UCSD-AML1 (cell line): ENCODE data around the gene SLC7A6.

Experiments
- DNase-seq: peaks from one replicate; lab custom pipeline; 2025; ENCODE audit not compliant: unreplicated experiment; lab: John Stamatoyannopoulos, UW

Gene SLC7A6

DNA sequence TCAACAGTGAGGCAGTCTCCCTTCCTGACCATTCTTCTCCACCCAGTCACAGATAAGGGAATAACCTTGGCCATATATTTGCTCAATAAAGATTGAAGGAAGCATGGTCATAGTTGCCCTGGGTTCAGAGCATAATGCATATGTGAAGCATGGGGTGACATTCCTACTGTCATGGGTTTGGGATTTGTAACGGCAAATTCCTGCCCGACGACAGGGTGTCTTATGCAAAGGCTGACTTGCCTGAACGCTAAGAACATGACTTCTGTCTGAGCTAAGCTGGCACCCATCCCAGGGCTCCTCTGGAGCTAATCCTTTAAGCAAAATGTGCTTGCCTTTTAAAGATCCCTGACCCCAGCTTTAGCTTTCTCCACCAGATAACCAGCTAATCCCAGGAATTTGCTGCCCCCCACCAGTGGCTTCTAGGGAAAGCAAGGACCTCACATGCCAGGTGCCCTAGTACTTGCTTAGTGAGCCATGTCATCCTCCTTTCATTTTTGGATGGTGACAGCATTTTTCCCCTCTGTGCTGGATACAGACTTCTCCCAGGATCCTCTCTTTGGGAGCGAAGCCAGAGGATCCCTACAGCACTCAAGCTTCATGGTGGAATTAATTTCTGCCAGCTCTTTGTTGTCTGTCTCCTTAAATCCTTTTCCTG, 34.7 kb downstream of the SLC7A6 start:
- DNase-seq: no peak

DNA sequence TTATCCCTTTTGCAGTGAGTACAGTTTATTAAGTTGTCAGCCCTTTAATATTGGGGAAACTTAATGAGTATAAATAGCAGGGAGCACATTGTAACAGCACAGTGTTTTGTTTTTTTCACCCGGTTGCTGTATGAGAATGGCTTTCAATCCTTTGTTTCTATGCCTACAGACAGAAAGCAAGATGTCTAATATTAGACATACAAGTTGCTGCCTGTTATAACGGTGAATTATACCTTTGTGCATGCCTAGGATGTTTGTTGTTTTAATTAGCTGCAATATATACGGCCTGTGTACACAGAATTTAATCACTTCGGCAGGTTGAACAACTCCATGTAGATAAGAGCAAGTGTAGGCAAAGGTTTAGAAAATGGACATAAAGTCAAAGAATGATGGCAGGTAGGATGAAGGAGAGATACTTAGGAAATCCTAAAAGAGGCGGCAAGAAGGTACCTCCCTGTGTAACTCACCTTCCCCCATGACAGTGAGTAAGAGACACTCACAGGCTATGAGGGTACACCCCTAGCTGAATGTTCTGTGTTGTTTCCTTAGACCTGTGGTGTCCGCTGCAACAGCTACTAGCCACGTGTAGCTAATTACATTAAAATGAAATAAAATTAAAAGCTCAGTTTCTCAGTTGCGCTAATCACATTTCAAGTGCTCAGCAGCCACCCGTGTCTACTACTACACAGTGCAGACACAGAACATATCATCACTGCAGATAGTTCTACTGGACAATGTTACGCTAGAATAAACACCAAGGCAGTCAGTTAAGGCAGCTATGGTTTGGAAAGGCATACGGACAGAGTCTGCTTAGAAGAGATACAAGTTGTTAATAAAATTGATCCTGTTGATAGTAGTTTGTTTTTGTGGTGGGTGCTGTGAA, 35.5 kb downstream of the SLC7A6 start:
- no peak for DNase-seq

DNA sequence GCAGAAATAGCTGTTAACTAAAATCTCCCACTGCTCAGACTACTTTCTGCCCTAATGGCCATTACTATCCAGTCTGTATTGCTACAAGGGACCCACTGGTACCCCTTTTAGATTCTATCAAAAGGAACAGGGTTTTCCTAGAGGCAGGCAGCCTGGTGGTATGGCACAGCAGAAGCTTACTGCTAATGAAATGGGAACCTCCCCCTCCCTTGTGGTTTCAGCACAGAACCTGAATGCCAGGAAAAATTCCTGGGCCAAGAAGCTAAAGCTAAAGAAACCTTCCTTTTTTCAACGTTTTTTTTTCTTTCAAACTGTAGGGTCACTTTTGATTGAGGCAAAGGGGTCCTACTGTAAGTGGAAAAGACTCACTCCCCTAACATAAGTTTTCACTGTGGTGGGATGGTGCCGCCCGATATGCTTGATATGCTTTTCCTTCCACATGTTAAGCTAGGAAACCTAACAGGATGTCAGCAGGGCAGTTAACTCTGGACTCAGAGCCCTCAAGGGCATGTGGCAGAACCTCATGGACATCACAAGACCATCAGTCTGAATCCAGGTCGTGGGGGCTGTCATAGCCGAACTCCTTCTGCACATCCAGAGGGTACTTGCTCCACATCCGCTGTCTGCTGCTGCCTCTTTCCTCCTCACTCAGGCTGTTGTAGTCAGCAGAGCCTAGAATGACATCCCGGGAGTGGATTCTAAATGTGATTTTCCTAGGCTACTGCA, 36.6 kb downstream of the SLC7A6 start:
- no peak for DNase-seq

DNA sequence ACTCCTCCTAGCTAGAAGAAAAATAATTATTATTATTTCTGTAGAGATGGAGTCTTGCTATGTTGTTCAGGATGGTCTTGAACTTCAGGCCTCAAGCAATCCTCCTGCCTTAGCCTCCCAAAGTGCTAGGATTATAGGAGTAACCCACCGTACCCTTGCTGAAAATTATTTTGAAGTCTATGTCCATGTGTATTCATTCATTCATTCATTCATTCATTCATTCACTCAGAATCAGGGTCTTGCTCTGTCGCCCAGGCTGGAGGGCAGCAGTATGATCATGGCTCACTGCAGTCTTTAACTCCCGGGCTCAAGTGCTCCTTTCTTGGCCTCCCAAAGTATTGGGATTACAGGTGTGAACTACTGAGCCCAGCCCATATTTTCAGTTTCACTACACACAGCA, 42.3 kb downstream of the SLC7A6 start:
- no peak for DNase-seq

DNA sequence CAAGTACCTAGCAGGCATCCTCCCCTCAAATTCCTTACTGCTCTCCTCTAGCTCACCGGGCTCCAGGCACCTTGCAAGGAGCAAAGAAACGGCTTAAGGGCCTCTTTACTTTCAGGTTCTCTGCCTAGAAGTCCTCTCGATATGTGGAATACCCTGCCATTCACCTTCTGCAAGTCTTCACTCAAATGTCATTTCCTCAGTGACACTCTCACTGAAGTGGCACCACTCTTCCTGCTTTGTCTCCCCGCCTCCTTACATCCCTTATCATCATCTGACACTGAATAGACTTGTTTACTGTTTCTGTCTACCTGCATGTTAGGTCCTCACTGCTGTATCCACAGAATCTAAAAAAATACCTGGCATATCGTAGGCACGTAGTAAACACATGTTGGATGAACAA, 45.5 kb downstream of the SLC7A6 start:
- no peak for DNase-seq

DNA sequence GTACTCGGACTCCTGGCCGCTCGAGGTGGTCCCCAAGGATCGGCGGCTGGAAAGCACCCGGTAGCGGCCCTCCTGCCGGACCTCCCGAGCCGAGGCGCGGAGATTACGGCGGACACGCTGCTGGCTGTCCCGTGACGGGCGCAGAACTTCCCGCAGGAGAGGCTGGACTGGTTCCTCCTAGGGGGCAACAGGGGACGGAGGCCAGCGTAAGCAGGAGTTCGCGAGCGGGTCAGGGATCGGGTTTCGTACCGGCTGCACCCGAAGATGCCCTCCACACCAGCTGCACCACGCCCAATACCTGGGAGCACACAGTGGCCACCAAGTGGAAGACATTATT, 46.1 kb downstream of the SLC7A6 start:
- DNase-seq: no peak

DNA sequence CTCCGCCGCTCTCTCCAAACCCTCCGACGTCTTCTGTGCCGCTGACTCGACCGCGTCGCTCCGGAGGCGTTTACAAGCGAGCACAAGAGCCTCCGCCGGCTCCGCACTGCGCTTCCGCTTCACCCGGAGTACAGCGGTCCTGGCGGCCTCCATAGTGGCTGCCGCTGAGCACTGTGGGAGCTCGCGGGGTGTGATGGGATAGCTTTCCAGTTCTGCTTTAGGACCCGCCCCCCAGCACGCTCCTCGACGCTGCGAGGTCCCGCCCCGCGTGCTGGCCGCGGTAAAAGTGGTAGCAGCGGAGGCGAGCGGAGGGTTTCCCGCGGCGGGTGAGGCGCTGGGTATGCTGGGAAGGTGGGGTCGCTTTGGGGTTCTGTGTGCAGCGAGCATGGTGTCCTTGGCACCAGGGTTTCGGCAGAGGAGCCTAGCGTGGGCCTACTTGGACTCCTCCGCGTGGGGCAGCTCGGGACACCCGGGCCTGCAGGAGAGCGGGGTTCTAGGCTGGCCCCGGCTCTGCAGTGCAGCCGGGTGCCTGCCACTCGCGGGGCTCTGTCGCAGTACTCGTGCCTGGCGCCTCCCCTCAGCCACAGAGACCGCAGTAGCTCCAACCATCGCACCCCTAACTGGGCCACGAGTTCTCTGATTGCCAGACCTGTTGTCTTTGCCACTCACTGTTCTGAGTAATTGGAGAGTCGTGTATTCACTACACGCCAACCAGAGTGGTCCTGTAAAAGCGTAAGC, 46.6 kb downstream of the SLC7A6 start, which contains the start of the genes PRMT7 and SLC7A6OS:
TSS of gene PRMT7 (plus strand) at position 246 of the 738 bp plus-strand sequence. CDS start 4,961 bp downstream, outside the sequence.
TSS of gene SLC7A6OS (minus strand) at position 173 of the 738 bp plus-strand sequence. CDS start at position 153, 20 bp downstream.
- peak; percentile 92 for DNase-seq

DNA sequence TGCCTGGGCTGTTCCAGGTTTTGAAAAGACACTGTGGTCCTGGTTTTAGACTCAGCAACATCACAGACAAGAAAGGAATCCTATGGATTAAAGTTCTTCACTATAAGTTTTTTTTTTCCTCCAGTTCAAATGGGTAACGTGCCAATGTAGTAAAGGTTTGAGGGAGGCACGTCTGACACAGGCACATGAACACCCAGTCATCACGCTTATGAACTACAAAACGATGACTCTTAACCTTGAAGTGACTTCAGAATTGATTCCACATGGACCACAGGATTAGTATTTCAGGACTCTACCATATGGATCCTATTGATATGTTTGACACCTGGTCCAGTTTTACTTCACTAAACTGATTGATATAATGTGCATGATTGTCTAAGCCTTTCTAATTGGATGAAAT, 48.8 kb downstream of the SLC7A6 start:
- no peak for DNase-seq

DNA sequence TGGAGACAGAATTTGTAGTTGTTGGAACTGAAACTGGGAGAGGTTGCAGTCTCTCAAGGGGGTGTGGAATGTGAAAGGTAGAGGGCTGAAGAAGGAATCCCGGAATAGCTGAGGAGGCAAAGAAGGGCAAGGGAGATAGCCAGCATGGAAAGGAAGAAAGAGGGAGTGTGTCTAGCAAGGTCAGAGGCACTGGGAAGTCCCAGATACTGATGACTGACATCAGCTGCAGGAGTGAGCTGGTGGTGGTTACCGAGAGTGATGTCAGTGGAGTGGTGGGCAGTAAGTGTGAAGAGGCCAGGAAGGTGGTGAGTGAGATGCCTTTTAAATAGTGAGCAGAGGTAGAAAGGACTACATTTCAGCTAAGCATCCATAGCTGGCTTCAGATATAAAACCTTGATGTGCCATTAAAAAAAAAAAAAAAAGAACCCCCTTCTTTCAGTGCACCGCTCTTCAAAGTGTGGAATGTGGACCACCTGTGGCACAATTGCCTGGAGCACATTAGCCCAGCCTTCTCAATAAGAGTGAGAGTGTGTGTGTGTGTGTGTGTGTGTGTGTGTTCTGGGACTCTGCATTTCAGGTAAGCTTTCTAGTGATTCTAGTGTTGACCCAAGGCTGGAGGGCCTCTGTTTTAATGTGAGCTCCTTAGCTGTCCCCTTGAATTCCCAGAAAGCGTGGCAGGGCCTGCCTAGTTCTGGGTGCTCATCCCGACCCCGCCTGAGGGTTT, 55.0 kb downstream of the SLC7A6 start:
- DNase-seq: no peak

DNA sequence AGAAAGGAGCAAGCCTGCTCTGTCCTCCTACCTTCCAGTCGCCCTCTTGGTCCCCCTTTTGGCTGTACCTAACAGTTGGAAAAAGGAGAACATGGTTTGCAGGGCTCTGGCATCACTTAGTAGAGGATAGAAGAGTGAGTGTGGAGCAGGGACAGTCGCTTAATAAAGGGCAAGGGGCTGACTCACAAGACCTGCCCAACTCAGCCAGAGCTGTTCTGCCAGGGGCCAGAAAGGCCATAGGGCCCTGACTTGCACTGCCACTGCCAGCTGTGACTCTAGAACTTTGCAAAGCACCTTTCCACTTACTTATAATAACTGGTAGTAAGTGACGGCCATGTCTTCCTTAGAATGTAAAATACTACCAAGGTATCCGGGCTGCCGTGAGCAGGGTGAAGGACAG, 60.0 kb downstream of the SLC7A6 start:
- DNase-seq: no peak

DNA sequence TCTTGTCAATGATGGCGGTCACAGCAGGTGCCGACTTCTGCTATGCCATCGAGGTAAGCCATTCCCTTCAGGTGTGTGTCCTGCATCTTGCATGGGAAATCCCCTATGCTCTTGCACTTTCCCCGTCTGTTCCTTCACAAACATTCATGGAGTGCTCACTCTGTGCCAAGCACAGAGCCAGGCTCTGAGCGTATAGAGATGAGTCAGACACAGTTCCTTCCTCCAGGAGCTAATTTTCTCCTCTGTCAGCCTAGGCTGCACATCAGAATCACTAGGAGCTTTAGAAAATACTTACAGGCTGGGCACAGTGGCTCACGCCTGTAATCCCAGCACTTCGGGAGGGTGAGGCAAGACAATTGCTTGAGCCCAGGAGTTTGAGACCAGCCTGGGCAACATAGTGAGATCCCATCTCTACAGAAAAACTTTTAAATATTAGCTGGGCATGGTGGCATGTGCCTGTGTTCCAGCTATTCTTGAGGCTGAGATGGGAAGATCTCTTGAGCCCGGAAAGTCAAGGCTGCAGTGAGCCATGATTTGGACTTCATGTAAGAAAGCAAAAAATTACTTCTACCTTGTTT, 60.5 kb downstream of the SLC7A6 start:
- DNase-seq: no peak

DNA sequence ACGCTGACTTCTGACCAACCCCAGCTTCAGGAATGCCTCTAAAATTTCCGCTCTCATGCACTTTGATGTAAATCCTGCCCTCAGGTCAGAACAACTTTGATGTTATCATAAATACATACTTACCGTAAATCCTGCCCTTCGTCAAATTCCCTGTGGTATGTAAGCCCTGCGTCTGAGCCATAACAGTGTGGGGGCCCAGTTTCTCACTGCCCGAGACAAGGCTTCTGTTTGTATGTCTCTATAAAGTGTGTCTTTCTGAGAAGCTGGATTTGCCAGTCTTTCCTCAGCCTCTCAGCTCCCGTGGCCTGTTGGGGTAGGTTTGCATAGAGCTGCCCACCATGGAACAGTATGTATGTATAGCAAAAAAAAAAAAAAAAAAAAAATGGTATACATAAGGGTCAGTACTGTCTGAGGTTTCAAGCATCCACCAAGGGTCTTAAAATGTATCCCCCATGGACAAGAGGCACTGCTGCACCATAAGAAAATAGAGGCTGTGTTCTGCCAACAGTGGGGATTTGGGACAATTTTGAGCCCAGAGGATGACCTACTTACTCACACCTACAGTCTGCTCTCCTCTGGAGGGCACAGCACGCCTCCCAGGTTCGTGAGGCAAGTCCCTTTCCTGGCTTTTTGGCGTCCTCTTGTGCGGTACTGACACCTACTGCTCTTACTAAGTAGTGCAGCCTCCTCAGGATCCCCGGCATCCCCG, 64.0 kb downstream of the SLC7A6 start:
- DNase-seq: peak; percentile 65

DNA sequence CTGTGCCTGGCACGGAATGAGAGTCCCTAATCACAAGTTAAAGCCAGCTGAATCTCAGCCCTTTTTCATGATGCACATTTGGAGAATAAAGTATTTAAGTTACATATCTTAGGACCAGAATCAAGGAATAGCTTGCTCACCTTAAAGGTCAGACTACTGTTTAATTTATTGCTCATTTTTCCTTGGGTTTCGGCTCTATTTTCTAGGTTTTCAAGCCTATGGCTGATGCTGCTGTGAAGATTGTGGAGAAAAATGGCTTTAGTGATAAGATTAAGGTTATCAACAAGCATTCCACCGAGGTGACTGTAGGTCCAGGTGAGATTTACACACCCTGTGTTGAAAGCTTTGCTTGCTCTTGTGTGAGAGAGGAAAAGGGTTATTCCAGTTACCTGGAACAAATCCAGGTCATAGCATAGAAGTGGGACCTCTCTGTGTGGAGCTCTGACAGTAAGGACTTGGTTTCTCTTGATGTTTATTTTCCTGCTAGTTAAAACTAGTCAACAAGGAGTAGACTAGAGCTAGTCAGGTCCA, 64.6 kb downstream of the SLC7A6 start:
- DNase-seq: no peak

DNA sequence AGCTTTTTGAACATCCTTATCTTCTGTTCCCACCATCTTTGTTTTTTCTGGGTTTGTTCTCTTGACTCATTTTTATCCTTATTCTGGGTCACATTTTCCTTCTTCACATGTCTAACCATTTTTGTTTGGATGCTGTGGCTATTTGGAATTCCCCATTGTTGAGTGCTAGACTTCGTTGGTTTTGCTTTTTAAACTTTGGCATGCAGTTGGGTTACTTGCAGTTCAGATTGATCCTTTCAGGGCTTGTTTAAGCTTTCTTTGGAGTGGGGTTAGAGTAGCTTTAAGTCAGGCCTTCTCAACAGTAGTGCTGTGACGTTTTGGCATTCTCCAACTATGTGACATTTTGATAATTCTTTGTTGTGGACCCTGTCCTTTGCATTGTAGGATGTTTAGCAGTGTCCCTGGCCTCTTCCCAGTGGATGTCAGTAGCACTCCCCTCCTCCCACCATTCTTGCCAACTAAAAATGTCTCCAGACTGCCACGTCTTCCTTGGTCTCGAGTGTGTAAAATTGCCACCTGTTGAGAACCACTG, 67.6 kb downstream of the SLC7A6 start:
- no peak for DNase-seq

DNA sequence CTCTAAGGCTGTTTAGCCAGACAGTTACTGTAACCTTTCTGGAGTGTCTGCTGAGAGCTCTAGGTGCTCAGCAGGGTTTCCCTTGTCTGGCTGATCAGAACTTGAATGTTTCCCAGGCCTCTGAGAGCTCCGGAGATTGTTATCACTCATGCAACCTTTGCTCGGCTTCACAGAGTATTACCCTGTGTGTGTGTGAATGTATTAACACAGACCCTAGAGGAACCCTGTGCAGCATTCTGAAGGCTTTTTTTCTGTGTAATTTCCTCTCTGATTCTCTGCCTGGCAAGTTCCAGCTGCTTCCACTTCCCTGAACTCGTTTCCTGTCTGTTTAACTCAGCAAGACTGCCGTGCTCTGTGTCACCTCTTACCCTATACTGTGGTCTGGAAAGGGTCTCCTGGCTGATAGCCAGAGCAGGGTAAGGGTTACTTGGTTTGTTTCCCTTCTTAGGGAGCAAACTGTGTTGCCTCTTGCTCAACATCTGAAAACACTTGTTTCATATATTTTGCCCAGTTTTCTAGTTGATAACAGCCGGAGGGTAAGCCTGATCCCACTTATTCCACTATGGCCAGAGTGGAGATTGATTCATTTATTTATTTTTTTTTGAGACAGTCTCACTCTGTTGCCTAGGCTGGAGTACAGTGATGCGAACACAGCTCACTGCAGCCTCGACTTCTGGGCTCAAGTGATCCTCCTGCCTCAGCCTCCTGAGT, 68.2 kb downstream of the SLC7A6 start:
- peak; percentile 62 for DNase-seq

DNA sequence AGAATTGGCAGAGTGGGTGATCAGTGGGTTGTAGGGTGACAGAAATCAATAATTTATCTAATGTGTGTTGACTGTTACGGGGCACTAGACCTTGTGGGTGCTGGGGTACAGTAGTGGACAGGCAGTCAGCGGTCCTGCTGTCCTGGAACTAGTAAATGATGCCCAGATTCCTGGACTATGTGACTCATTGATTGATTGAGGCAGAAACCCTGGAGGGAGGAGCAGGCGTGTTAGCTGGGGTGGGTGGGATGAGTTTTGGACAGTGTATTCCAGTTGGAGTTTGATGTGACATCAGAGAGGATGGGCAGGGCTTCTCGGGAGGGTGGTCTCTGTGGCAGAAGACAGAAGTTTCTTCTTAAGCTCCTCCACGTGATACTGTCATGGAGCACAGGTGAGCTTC, 70.8 kb downstream of the SLC7A6 start:
- DNase-seq: no peak

DNA sequence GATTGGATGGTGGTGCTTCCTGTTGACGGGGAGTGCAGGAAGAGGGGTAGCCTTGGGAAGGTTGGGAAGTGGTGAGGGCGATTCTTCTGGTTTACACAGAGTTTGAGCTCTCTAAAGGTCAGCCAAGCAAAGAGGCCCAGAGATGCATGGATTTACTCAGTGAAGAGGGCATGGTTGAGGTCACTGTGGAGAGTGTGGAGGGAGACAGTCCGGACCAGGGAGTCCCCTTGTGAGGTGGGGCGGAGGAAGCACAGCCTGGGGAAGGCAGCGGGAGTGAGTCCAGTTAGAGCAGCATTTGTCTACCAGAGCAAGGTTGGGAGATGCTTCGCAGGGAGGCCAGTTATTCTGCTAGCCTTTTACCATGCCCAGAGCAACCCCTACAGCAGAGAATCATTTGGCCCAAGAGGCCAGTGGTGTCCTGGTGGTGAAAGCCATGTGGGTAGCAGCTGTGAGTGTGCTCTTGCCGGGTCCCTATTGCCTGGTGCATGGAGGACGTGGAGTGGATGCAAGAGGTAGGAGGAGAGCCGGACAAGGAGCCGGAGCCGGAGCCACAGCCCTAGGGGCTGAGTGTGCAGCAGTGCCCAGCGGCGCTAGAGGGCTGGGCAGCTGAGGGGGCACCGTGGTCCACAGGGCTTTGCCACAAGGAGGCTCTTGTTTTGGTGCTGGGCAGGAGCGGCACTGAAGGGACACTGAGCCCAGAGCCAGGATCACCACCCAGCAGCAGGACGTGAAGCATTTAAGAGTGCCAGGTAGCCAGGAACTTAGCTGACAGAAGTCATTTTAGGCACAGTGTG, 74.2 kb downstream of the SLC7A6 start:
- DNase-seq: no peak
